ENCODE results near the gene C10orf95. TPM values are rescaled to one million over a fixed set of nuclear protein-coding genes. Genes with fewer than 3 reads are reported as not detected.

C10orf95 gene
- total RNA-seq, 3 donors from 2014 or later (not counting 1 experiment from before 2014, with no cell fraction given) = 0.25 to 0.41 (median 0.35) TPM

DNA sequence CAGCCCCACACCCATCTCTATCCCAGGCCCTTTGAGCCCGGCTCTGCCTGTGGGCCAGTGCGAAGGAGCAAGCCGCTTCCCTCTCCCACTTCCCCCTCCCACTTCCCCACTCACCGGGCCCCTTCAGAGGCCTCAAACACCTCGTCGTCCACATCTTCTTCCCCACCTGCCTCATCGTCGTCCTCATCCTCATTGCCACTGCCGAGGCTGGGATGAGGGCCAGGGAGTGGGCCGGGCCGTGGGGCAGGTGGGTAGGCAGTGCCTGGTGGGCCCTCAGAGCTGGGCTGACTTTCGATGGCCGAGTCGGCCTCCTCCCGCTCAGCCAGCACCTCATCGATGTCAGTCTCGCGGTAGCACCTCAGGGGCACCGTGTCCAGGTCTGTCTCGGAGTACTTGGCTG lies 36.6 kb downstream of the C10orf95 start:
- no peak overlapping the region for H3K4me3 Mint-ChIP-seq
- no peak overlapping the region for H3K27ac Mint-ChIP-seq
- intact Hi-C loops (cut with micrococcal nuclease) = loop anchor here (5.0 kb wide), 1 partner anchor 48 kb away; no protein-coding TSS in a partner anchor
- peaks cover 4 to 24% of the 10 kb centered on the region in 2 donors for H3K4me1 Mint-ChIP-seq
- Histone ChIP-seq H3K27me3 (ENCODE audit: control insufficient read depth, insufficient read depth, low read length) (peaks cover 48% of the 10 kb centered on the region), H3K4me3 (ENCODE audit: low read length) (no peak overlapping the region), H3K27ac (ENCODE audit: low read length) (no peak overlapping the region), H3K9me3 (ENCODE audit: control insufficient read depth, insufficient read depth, low read length) (no peaks in the 10 kb centered on the region), H3K36me3 (ENCODE audit: control insufficient read depth, insufficient read depth, low read length) (no peaks in the 10 kb centered on the region), H3K4me1 (ENCODE audit: control insufficient read depth, insufficient read depth, low read length) (peaks cover 23% of the 10 kb centered on the region)
- H3K27me3 Mint-ChIP-seq (ENCODE audit: low read depth in 2 of 2) = peaks cover 32 to 53% of the 10 kb centered on the region in 2 donors
- 53% methylated on average over 20 of the region's 20 CpGs for WGBS (ENCODE audit: insufficient coverage)
- TF ChIP-seq, protein P1, sequence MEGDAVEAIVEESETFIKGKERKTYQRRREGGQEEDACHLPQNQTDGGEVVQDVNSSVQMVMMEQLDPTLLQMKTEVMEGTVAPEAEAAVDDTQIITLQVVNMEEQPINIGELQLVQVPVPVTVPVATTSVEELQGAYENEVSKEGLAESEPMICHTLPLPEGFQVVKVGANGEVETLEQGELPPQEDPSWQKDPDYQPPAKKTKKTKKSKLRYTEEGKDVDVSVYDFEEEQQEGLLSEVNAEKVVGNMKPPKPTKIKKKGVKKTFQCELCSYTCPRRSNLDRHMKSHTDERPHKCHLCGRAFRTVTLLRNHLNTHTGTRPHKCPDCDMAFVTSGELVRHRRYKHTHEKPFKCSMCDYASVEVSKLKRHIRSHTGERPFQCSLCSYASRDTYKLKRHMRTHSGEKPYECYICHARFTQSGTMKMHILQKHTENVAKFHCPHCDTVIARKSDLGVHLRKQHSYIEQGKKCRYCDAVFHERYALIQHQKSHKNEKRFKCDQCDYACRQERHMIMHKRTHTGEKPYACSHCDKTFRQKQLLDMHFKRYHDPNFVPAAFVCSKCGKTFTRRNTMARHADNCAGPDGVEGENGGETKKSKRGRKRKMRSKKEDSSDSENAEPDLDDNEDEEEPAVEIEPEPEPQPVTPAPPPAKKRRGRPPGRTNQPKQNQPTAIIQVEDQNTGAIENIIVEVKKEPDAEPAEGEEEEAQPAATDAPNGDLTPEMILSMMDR (IDR thresholded peaks at IDR 0.05) = no peak
- no peak for ATAC-seq
- H3K9me3 Mint-ChIP-seq = no peaks in the 10 kb centered on the region
- no peak for DNase-seq
- H3K36me3 Mint-ChIP-seq = no peaks in the 10 kb centered on the region

DNA sequence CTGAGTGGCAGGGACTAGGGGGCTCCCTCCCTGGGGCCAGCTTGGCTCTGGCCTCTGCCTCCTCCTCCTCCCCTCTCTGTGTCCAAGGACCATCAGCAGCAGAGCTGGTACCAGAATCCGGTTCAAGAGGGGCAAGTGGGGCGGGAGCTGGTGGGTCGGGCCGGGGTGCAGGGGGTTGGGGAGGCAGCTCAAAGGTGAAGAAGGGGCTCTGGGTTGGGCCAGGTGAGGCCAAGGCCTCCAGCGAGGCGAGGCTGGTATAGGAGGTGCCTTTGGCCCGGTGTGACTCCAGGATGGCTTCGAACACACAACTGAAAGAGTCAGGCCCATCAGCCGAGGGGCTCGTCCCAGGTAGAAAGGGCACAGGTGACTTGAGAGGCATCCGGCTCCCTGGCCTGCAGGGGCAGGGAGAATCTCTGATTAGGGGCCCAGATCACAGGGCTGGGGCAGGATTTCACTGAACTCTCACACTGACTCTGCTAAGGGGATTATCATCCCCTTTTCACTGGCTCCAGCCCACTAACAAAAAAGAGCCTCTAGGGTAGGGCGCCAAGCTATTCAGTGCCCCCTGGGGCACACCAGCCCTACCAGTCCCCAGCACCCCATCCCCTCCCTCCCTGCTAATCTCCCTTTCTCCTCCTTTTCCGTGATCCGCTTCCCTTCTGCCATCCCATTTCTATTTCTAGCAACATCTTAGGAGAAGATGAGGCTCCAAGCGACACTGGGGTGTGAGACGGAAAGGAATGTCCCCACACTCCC lies 37.4 kb downstream of the C10orf95 start:
- TF ChIP-seq, protein P1 (IDR thresholded peaks at IDR 0.05) = no peak
- Mint-ChIP-seq H3K4me1 (peaks cover 9 to 22% of the 10 kb centered on the region in 2 donors), H3K9me3 (no peaks in the 10 kb centered on the region), H3K36me3 (no peaks in the 10 kb centered on the region), H3K4me3 (no peak overlapping the region), H3K27ac (no peak overlapping the region), H3K27me3 (ENCODE audit: low read depth in 2 of 2) (peaks cover 37 to 59% of the 10 kb centered on the region in 2 donors)
- H3K36me3 ChIP-seq (ENCODE audit: control insufficient read depth, insufficient read depth, low read length) = no peaks in the 10 kb centered on the region
- peaks cover 20% of the 10 kb centered on the region for H3K4me1 ChIP-seq (ENCODE audit: control insufficient read depth, insufficient read depth, low read length)
- 91% methylated on average over 16 of the region's 16 CpGs for WGBS (ENCODE audit: insufficient coverage)
- no peak overlapping the region for H3K27ac ChIP-seq (ENCODE audit: low read length)
- no peaks in the 10 kb centered on the region for H3K9me3 ChIP-seq (ENCODE audit: control insufficient read depth, insufficient read depth, low read length)
- no peak for DNase-seq
- H3K27me3 ChIP-seq (ENCODE audit: control insufficient read depth, insufficient read depth, low read length) = peaks cover 53% of the 10 kb centered on the region
- ATAC-seq = no peak
- intact Hi-C loops (cut with micrococcal nuclease) = no loop called here
- no peak overlapping the region for H3K4me3 ChIP-seq (ENCODE audit: low read length)

DNA sequence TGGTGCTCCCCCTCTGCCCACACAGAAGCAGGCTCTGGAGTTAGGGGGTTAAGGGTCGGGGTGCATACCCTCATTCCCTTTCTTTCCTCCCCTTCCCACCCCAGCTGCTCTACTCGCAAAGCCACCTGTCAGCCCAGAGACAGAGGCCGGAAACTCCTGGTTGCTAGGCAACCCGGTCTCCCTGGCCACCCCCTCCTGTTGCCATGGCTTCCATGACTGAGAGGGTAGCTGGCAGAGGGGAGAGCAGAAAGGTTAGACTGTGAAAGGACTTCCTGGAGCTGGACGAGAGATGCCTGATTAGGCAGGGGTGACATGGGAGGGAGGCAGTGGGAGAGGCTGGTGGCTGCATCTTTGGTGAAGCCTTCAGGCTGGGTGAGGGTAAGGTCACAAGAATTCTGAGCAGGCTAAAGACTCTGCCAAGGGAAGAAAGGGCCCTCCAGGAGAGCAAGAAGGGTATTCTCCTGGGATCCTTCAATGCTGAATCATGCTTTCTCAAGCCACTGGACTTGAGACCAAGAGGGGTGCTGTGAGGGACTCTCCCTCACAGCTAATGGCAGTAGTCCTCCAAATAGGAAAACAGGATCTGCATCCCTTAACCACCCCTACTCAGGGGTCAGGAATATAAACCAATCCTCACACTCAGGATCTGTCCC lies 38.2 kb downstream of the C10orf95 start:
- Histone ChIP-seq H3K36me3 (ENCODE audit: control insufficient read depth, insufficient read depth, low read length) (no peaks in the 10 kb centered on the region), H3K27ac (ENCODE audit: low read length) (no peak overlapping the region), H3K4me1 (ENCODE audit: control insufficient read depth, insufficient read depth, low read length) (peaks cover 20% of the 10 kb centered on the region), H3K4me3 (ENCODE audit: low read length) (no peak overlapping the region), H3K27me3 (ENCODE audit: control insufficient read depth, insufficient read depth, low read length) (peaks cover 50% of the 10 kb centered on the region), H3K9me3 (ENCODE audit: control insufficient read depth, insufficient read depth, low read length) (no peaks in the 10 kb centered on the region)
- TF ChIP-seq, protein P1 (IDR thresholded peaks at IDR 0.05) = no peak
- ATAC-seq = peak in 1 of 3 donors; percentile 13
- Mint-ChIP-seq H3K9me3 (no peaks in the 10 kb centered on the region), H3K4me3 (no peak overlapping the region), H3K36me3 (no peaks in the 10 kb centered on the region), H3K27ac (no peak overlapping the region), H3K27me3 (ENCODE audit: low read depth in 2 of 2) (peaks cover 42 to 60% of the 10 kb centered on the region in 2 donors), H3K4me1 (peaks cover 9 to 22% of the 10 kb centered on the region in 2 donors)
- peak in 1 of 2 donors; percentile 73 for DNase-seq
- intact Hi-C loops (cut with micrococcal nuclease) = no loop called here
- 25% methylated on average over 5 of the region's 5 CpGs for WGBS (ENCODE audit: insufficient coverage)
